CMK (cell line): ENCODE data around the gene MYH9.

Experiments
- DNase-seq: peaks from one replicate; pipeline ENCODE4 v3.0.0-alpha.2; 2010; ENCODE audit warnings: low read depth

MYH9 gene

DNA sequence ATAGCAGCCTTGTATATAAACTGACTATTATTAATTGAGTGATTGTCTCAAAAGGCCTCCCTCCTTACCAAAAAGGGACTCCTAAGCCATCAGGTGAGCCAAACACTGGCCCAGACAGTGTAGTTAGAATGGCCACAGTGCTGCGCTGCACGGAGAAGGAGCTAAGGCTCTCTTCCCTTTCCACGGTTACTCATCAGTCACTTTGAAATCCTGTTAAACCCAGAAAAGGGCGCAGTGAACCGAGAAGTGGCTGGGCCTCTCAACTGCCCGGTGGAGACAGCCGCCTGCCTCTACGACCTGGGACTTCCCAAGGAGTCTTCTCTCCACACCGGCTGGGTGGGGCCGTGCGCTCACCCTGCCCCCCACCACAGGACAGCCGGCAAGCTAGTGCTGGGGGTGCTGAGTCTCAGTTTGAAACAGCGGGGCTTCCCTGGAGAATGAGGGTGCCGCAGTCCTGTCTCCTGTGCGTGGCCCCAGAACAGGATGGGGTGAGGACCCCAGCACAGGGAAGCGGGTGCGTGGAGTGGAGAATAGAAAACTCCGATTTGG, 1.3 kb downstream of the MYH9 start:
- no peak for DNase-seq

- DNase-seq, result no peak
Observed at GRCh38 chr22:36385491-36386350, 2.0 kb downstream of the MYH9 start.

DNA sequence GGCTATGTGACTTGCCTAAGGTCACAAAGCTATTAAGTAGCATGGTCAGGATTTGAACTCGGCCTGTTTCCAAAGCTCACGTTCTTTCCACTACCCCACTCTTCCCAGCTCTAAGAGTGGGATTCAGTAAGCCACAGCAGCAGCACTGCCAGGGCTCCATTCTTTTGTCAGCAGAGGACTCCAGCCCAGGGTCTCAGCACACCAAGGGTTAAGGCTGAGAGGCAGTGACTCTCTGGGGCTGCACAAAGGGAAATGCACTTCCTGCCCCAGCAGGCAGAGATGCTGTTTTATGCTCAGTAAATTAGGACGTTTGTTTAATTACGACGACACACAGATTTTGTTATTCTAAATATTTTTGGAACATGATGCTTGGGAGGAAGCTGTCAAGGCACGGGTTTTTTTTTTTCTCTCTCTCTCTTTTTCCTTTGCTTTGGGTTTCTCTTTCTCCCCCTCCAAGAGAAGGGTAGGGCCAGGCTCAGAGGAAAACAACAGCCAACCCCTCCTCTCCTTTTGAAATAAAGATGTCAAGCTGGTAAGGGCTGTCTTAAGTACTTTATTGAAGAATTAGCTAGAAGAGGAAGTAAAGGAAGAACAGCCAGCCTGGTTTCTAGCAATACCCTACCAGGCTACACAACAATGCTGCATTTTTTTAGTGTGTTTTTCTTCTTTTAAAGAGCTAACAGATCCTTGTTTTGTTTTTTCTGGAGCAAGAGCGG, 2.8 kb downstream of the MYH9 start:
- no peak for DNase-seq

- no peak for DNase-seq
Observed at GRCh38 chr22:36383110-36383581, 4.6 kb downstream of the MYH9 start.

- DNase-seq, result no peak
Observed at GRCh38 chr22:36381513-36382128, 6.1 kb downstream of the MYH9 start.

GRCh38 chr22:36379593-36380361, 8.0 kb downstream of the MYH9 start:
- DNase-seq, result no peak

DNA sequence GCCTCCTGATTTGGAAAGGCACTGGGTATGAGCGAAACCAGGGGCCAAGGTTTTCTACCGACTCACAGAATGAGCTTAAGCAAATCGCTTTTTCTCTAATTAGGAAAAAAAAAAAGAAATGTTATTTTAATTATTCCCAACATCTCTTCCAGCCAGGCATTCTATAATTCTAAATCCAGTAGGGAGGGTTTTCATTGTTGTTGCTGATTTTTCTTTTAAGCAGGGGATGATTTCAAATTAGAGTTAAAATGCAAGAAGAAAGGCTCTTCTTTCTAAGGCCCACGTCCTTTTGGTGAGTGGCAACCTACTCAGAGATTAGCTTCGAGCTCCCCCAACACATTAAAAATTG, 8.9 kb downstream of the MYH9 start:
- no peak for DNase-seq

- no peak for DNase-seq
Observed at GRCh38 chr22:36378080-36378868, 9.5 kb downstream of the MYH9 start.

GRCh38 chr22:36377022-36377631, 10.6 kb downstream of the MYH9 start:
- peak; percentile 68 for DNase-seq

DNA sequence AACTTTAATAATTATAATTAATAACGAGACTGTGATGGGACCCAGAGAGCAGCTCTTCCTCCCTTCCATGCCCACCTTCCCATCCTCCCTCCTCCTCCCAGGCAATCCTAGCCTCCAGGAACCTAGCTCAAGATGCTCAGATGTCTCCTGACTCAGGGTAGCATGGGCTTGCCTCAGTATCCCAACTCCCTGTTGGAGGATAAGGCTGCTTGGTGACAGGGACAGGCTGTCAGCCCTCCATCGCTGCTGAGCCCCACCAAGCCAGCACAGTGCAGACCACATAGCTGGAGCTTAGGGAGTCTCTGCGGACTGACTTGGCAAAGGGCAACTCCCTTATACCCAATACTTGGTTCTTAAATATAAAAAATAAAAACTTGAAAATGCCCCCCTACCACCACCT, 11.5 kb downstream of the MYH9 start:
- DNase-seq, result no peak

- DNase-seq, result no peak
Observed at GRCh38 chr22:36375071-36375980, 12.4 kb downstream of the MYH9 start.

DNA sequence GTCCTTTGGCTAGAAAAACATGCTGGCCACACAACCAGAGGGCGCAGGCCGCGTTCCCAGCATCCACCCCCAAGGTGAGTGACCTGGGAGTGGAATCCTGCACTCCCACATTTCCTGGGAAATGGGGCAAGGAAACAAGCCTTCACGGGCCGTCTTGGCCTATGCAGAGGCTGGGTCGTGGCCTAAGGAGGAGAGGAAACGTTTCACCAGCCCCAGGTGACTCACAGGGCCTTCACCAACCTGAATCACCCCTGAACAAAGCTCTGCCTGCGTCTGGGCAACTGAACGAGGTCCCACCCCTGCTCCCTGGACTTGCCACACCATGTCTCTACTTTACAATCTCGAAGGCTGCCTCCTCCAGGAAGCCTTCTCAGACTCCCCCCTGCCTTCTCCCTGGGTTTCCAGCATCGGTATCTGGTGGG, 13.2 kb downstream of the MYH9 start:
- DNase-seq, result no peak

DNA sequence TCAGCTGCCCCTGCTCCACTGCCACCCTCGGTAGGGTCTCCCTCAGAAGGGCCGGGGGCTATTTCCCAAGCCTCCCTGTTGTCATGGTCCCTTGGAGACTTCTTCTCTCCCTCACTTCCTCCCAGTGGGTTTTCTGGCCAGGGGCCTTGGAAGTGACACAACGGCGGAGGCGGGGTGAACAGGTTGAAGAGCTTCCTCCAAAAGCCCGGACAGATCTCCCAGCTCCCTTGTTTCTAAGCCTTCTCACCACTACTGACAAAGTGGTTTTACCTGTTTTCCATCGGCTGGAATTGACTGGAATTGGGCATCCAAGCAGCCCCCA, 14.5 kb downstream of the MYH9 start:
- DNase-seq, result no peak

DNA sequence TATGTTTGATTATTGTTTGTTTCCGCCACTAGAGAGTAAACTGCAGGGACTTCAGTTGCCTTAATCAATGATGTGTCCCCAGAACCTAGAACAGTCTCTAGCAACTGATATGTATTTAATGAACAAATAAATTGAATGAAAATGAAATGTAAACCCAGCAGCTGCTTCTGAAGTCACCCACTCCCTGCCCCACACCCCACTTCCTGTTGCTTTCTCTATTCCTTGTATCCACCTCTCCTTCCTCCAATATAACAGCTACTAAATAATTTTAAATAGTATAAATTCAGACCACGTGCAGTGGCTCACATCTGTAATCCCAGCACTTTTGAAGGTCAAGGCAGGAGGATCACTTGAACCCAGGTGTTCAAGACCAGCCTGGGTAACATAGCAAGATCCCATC, 15.8 kb downstream of the MYH9 start:
- DNase-seq, result no peak

DNA sequence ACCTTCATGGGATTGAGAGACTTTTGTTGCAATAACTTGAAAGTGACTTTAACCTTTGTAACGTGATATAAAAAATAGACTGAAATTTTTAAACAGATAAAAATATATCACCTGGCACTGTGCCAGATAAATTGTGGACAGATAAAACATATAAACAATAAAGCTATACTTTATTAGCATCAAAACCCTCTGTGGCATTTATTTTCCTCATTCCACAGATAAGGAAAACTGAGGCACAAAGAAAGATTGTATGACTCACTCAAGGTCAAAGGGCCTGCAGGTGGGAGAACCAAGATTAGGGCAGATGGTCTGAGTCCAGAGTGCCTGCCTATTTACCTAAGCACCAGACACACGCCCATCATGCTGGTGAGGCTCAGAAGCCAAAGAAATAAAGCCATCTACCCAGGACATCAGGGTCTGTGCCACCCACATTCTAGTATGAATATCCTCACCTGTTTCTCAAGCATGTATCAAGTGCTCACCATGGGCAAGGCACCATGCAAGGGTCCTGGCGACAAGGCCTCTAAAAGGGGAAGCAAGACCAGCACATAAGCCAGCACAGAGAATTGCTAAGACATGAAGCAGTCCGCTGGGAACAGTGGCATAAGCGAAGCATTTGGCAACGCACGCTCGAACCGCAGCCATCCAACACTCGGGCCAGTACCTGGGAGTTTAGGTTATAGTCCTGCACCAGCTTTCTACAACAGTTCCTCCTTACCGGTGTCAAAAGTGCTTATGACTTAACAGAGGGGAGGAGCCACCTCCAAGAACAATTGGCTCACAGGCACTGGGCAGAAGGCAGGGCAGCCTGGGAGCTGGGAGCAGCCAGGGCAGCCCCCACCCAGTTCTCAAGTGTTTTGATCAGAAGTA, 17.6 kb downstream of the MYH9 start:
- no peak for DNase-seq

DNA sequence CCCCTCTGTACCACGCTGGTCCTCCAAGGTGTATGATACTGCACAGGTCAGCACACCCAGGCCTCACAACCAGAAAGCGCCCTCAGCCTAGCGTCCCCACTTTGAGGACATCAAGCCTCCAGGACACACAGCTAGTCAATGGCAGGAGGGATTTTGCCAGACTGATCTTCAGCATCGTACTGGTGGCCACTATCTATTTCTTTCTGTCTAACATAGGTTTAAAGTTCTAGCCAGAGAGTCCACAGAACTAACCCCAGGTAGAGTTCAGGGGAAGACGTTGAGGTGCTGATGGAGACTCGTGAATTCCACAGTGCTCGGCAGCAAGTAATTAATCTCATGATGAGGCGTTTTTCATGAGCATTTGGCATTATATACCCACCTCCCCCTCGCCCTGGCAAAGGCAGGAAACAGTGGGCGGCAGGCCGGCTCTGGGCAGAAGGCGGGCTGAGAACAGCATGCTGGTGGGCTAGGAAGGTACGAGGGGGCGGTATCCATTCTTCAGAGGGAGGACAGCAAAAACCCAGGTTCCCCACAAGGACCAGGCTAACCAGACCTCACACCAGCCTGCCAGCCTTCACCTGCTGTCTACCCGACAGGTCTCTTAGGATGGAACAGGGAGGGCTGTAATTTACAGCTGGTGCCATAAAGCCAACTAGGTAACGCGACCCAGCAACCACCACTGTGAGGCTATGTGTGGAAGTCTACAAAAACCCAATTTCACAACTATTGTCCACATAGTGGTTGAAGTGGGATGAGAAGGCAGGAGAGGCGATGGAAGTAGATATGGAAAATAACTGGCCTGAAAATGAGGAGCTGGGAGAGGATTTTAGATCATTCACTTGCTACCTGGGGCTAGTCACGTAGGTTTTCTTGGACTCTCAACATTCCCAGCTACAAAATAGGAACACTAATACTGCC, 18.5 kb downstream of the MYH9 start:
- no peak for DNase-seq

- peak; percentile 96 for DNase-seq
Observed at GRCh38 chr22:36368359-36368983, 19.3 kb downstream of the MYH9 start.
